Smooth muscle cell (in vitro differentiated cells): ENCODE data around the gene TMC8. TPM values are rescaled to one million over a fixed set of nuclear protein-coding genes. Genes with fewer than 3 reads are reported as not detected.

Source experiments
- DNase-seq: peaks from one replicate; lab custom pipeline; 2025; ENCODE audit not compliant: unreplicated experiment; lab: John Stamatoyannopoulos, UW
- H2AFZ ChIP-seq: fragments of 200-600 bp; sonication (generic); 2 replicates; pipeline ENCODE4 v1.6.0; 2016; ENCODE audit warnings: antibody characterized with exemption, low read depth, mild to moderate bottlenecking
- H3F3A ChIP-seq: fragments of 200-600 bp; sonication (generic); 2 replicates; pipeline ENCODE4 v1.6.0; 2017; ENCODE audit warnings: antibody characterized with exemption, low read depth
- H3K27ac ChIP-seq: fragments of 200-600 bp; sonication (generic); 2 replicates; pipeline ENCODE4 v1.5.1; 2016; ENCODE audit warnings: low read depth, mild to moderate bottlenecking
- H3K27me3 ChIP-seq: fragments of 200-600 bp; sonication (generic); 2 replicates; pipeline ENCODE4 v1.6.1; 2016; ENCODE audit warnings: low read depth, mild to moderate bottlenecking
- H3K36me3 ChIP-seq: fragments of 200-600 bp; sonication (generic); 2 replicates; pipeline ENCODE4 v1.5.1; 2016; ENCODE audit warnings: low read depth
- H3K4me1 ChIP-seq: fragments of 200-600 bp; sonication (generic); 2 replicates; pipeline ENCODE4 v1.5.1; 2016; ENCODE audit warnings: low read depth
- H3K4me2 ChIP-seq: fragments of 200-600 bp; sonication (generic); 2 replicates; pipeline ENCODE4 v1.6.0; 2016; ENCODE audit warnings: mild to moderate bottlenecking
- H3K4me3 ChIP-seq: fragments of 200-600 bp; sonication (generic); 2 replicates; pipeline ENCODE4 v1.5.1; 2016; ENCODE audit warnings: mild to moderate bottlenecking
- H3K79me2 ChIP-seq: fragments of 200-600 bp; sonication (generic); 2 replicates; pipeline ENCODE4 v1.6.0; 2016; ENCODE audit warnings: low read depth, mild to moderate bottlenecking
- H3K9ac ChIP-seq: fragments of 200-600 bp; sonication (generic); 2 replicates; pipeline ENCODE4 v1.6.0; 2016; ENCODE audit warnings: low read depth
- H3K9me3 ChIP-seq: fragments of 200-600 bp; sonication (generic); replicated peaks from 2 replicates; pipeline ENCODE4 v1.5.1; 2016; ENCODE audit warnings: low read depth
- H4K20me1 ChIP-seq: fragments of 200-600 bp; sonication (generic); 2 replicates; pipeline ENCODE4 v1.6.0; 2016; ENCODE audit warnings: low read depth
- CTCF ChIP-seq: fragments of 200-600 bp; sonication (generic); IDR thresholded peaks from 2 replicates; pipeline ENCODE4 v1.5.1; 2017; ENCODE audit warnings: borderline replicate concordance, mild to moderate bottlenecking, antibody characterized with exemption; ENCODE audit not compliant: insufficient read depth, poor library complexity, severe bottlenecking
- WGBS: methylation state at CpG from one replicate; pipeline ENCODE4 v1.1.7; 2016; ENCODE audit warnings: low lambda C conversion rate; 5-methylcytosine and 5-hydroxymethylcytosine counted together
- polyA plus RNA-seq: library from polyadenylated mRNA; unstranded; fragments of >200 nt; fragmentation: Nextera tagmentation; extraction: Ambion mirVana; gene quantifications from 2 replicates; pipeline ENCODE4 v1.2.1, GENCODE V29; 2016
- total RNA-seq: library from RNA; depleted of rRNA; stranded (reverse); fragments of >200 nt; gene quantifications from 2 replicates; pipeline ENCODE4 v1.2.3, GENCODE V29; 2014

The TMC8 gene
- total and polyA plus RNA-seq, 2 experiments from 2014 or later, result 0.27 to 0.38 TPM

- TF ChIP-seq CTCF, result no peak
- Histone ChIP-seq H2AFZ (no peak overlapping the region), H3K36me3 (peaks cover 13% of the 10 kb centered on the region)
These were observed 35.5 kb upstream of the TMC8 start for GRCh38 chr17:78095035-78095434.

GRCh38 chr17:78096093-78096492, 34.5 kb upstream of the TMC8 start:
- Histone ChIP-seq H3K27me3 (no peaks in the 10 kb centered on the region), H3K9me3 (no peaks in the 10 kb centered on the region), H4K20me1 (no peaks in the 10 kb centered on the region), H3K4me2 (no peak overlapping the region), H3K27ac (no peak overlapping the region), H2AFZ (no peak overlapping the region), H3K9ac (no peak overlapping the region), H3K4me3 (no peak overlapping the region), H3K36me3 (peaks cover 13% of the 10 kb centered on the region), H3K4me1 (no peaks in the 10 kb centered on the region), H3F3A (no peaks in the 10 kb centered on the region), H3K79me2 (no peaks in the 10 kb centered on the region)
- DNase-seq, result no peak
- 90% methylated on average over 9 of the region's 9 CpGs for WGBS
- TF ChIP-seq CTCF, result no peak

More at GRCh38 chr17:78095035-78095434, 35.5 kb upstream of the TMC8 start:
- no peak for DNase-seq
- H4K20me1 ChIP-seq, result no peaks in the 10 kb centered on the region
- no peak overlapping the region for H3K4me2 ChIP-seq
- no peaks in the 10 kb centered on the region for H3K79me2 ChIP-seq
- no peaks in the 10 kb centered on the region for H3K27me3 ChIP-seq
- no peaks in the 10 kb centered on the region for H3K4me1 ChIP-seq
- H3K9ac ChIP-seq, result no peak overlapping the region
- H3K4me3 ChIP-seq, result no peak overlapping the region
- H3K27ac ChIP-seq, result no peak overlapping the region
- H3K9me3 ChIP-seq, result no peaks in the 10 kb centered on the region
- no peaks in the 10 kb centered on the region for H3F3A ChIP-seq
- WGBS, result 98% methylated on average over 6 of the region's 6 CpGs

GRCh38 chr17:78101112-78101511, 29.5 kb upstream of the TMC8 start:
- Histone ChIP-seq H3K4me2 (no peak overlapping the region), H3K4me1 (no peaks in the 10 kb centered on the region), H3K79me2 (no peaks in the 10 kb centered on the region), H3K27ac (no peak overlapping the region), H3K36me3 (no peaks in the 10 kb centered on the region), H3F3A (no peaks in the 10 kb centered on the region), H3K27me3 (no peaks in the 10 kb centered on the region), H3K9me3 (no peaks in the 10 kb centered on the region), H3K4me3 (no peak overlapping the region), H3K9ac (no peak overlapping the region), H2AFZ (no peak overlapping the region), H4K20me1 (no peaks in the 10 kb centered on the region)
- WGBS, result 93% methylated on average over 5 of the region's 5 CpGs
- no peak for TF ChIP-seq CTCF
- DNase-seq, result no peak

GRCh38 chr17:78101542-78101941, 29.0 kb upstream of the TMC8 start:
- Histone ChIP-seq H4K20me1 (no peaks in the 10 kb centered on the region), H3K4me1 (no peaks in the 10 kb centered on the region), H3K27ac (no peak overlapping the region), H3K27me3 (no peaks in the 10 kb centered on the region), H3K4me2 (no peak overlapping the region), H3K9ac (no peak overlapping the region), H3K79me2 (no peaks in the 10 kb centered on the region), H2AFZ (no peak overlapping the region), H3K4me3 (no peak overlapping the region), H3F3A (no peaks in the 10 kb centered on the region), H3K36me3 (no peaks in the 10 kb centered on the region), H3K9me3 (no peaks in the 10 kb centered on the region)
- no peak for TF ChIP-seq CTCF
- DNase-seq, result no peak
- WGBS, result 98% methylated on average over 10 of the region's 10 CpGs
